ENCODE measurements around the gene PRKG1. TPM values are rescaled to one million over a fixed set of nuclear protein-coding genes. Genes with fewer than 3 reads are reported as not detected.

PRKG1 gene
- total and polyA plus RNA-seq, 2 experiments from 2014 or later: 18.2 to 21.1 TPM

- TF ChIP-seq ZNF331 (CRISPR knock-in tag; IDR thresholded peaks at IDR 0.05; ENCODE audit: low read depth): no peak
- no peak for TF ChIP-seq ETS1 (IDR thresholded peaks at IDR 0.05)
- TF ChIP-seq NANOG (IDR thresholded peaks at IDR 0.05; ENCODE audit: borderline replicate concordance): no peak
- TF ChIP-seq REST (IDR thresholded peaks at IDR 0.05; ENCODE audit: unreplicated experiment): no peak
- TF ChIP-seq CTCF (conservative IDR thresholded peaks at IDR 0.05; ENCODE audit: low read depth in 2 of 2): no peak
Observed at GRCh38 chr10:51653025-51653424, 578.7 kb downstream of the PRKG1 start (continued).

GRCh38 chr10:51654918-51655317 is 580.6 kb downstream of the PRKG1 start:
- ATAC-seq: no peak
- H3K27me3 ChIP-seq (ENCODE audit: insufficient read depth): no peaks in the 10 kb centered on the region
- Mint-ChIP-seq H3K4me1 (peaks cover 9% of the 10 kb centered on the region), H3K9me3 (no peaks in the 10 kb centered on the region), H3K4me3 (no peak overlapping the region), H3K27ac (no peak overlapping the region), H3K27me3 (ENCODE audit: insufficient read depth, low read depth, poor library complexity) (no peaks in the 10 kb centered on the region), H3K36me3 (ENCODE audit: low read depth) (no peaks in the 10 kb centered on the region)
- H3K36me3 ChIP-seq (ENCODE audit: insufficient read depth): no peaks in the 10 kb centered on the region
- H4K20me1 ChIP-seq (replicated peaks; ENCODE audit: insufficient read depth): no peaks in the 10 kb centered on the region
- H2AFZ ChIP-seq: no peak overlapping the region
- no peak overlapping the region for H3K4me2 ChIP-seq
- H3K4me3 ChIP-seq: no peak overlapping the region
- H3K79me2 ChIP-seq (replicated peaks; ENCODE audit: insufficient read depth): no peaks in the 10 kb centered on the region
- TF ChIP-seq EZH2phosphoT487 (IDR thresholded peaks at IDR 0.05; ENCODE audit: unreplicated experiment): no peak
- no peak for TF ChIP-seq STAT1 (IDR thresholded peaks at IDR 0.05; ENCODE audit: unreplicated experiment)
- no peak for TF ChIP-seq POLR2AphosphoS5 (IDR thresholded peaks at IDR 0.05; ENCODE audit: low read depth)
- no peak for TF ChIP-seq CTCF (conservative IDR thresholded peaks at IDR 0.05; ENCODE audit: low read depth in 2 of 2)
- TF ChIP-seq NANOG (IDR thresholded peaks at IDR 0.05; ENCODE audit: borderline replicate concordance): no peak
- no peak overlapping the region for H3K27ac ChIP-seq (ENCODE audit: low read depth)
- no peaks in the 10 kb centered on the region for H3K4me1 ChIP-seq (ENCODE audit: insufficient read depth)
- DNase-seq (ENCODE audit: low spot score): no peak
- H3F3A ChIP-seq (replicated peaks; ENCODE audit: low read depth): no peaks in the 10 kb centered on the region
- H3K9me2 ChIP-seq (ENCODE audit: insufficient read depth): no peaks in the 10 kb centered on the region

All from GM23338 (cell line).